GM18858 (cell line): Measurements from ENCODE around the gene MRPL14.

Source experiments
- ATAC-seq: cut with Tn5 transposase; IDR thresholded peaks from one replicate; pipeline ENCODE4 v1.9.1; 2021; ENCODE audit not compliant: unreplicated experiment

MRPL14 gene

GRCh38 chr6:44081753-44082152 lies 45.5 kb downstream of the MRPL14 start:
- no peak for ATAC-seq

DNA sequence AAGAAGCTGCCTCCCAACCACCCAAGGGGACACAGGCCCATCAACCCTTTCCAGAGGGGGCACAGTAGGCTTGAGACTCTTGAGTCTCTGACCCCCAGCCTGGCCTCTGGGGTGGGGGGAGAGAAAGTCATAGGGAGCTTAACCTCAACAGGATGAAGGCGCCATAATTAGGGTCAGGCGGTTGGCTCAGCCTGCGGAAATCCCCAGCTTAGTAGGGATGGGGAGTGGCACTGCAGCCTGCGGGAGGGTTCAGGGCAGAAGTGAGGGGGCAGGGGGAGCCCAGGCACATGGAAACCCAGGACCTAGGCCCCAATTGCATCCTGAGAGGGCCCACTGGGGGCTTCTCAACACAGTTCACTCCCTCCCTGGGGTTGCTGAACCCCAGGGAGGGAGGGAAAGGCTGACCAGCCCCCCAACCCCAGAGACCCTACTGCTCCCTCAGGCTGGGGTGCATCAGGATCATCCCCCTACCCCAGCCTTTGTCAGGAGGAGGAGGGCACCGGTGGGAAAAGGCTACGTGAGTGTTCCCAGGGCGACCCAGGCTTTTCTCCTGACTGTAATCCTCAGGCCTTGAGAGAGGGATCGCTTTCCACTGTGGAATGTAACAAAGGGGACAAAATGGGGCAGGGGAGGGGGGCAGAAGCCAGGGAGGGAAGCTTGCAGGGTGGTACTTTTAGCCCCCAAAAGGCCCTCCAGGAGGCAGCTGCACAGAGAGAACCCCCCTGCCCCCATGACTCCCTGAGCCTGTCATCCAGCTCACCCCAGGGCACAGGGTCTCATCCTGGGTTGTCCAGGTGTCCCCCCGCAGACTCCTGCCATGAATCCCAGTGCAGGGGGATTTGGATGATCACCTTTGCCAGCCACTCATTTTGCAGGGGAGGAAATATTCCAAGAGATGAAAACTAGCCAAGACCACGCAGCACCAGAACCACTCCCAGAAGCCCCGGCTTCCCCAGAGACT lies 46.4 kb downstream of the MRPL14 start:
- no peak for ATAC-seq

- no peak for ATAC-seq
Observed at GRCh38 chr6:44079672-44080071, 47.6 kb downstream of the MRPL14 start.

- no peak for ATAC-seq
Observed at GRCh38 chr6:44078827-44079671, 48.2 kb downstream of the MRPL14 start.

GRCh38 chr6:44078219-44078826 lies 48.9 kb downstream of the MRPL14 start:
- no peak for ATAC-seq

GRCh38 chr6:44077214-44077946 lies 49.9 kb downstream of the MRPL14 start:
- no peak for ATAC-seq

DNA sequence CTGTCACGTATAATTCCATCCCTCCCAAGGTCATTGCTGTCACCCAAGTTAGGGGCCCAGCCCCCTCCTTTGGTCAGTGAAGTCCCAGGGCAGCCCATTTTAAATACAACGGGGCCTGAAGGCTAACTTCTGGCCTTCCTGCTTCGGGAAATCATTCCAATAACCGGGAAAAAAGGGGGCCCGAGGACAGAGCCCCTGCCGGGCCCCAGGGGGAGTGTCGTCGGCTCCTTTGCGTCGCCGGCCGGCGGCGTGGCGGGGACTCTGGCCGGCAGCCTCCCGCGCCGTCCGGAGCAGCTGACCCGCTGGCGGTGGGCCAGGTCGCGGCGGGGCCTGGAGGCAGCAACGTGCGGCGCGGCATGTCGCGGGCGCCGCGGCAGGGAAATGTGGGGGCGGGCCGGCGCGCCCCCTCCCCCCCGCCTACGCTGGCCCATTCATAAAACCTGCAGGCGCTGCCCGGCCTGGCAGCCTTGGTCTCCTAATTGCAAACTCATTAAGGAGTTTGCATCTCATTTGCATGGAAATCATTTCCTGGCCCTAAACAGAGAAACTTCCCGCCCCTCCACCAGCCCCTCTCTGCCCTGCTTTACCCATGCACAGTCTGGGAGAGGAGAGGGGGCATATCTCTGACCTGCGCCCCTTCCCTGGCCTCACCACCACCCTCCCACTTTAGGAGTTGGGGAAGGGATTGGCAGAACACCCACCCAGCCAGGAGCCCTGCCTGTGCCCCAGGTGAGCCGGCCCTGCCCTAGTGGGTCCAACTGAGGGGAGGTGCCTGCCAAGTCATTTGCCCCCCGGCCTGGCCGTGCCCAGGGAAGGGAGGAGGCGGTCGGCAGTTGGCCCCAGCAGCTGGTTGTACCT lies 50.7 kb downstream of the MRPL14 start:
- ATAC-seq, result no peak

DNA sequence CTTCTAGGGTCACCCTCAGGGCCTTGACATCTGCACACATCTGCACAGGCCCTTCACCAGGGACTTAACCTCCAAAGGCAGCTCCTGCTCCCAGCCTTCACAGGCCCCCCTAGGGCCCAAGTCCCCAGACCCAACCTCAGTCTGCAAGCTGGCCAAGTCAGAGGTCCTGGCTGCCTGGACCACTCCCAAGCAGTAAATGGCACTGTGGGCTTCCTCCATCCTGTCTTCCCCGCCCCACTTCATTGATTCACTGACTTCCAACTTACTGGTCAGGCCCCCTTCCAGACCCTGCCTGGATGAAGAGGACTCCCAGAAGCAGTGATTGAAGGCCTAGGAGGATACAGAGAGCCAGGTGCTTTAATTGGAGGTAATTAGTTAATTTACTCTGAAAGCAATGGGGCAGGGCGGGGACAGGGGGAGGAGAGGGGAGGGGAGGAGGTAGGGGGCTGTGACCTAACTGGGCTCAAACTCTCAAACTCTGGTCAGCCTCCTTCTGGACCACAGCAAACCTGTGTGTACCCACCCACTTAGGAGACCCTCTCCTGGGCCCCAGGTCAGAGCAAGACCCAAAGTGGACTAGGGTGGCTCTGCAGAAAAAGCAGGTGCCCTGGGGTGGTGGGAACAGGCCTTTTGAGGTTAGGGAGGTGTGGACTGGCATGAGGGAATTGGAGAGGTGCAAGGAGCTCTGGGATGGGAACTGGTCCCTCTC lies 51.5 kb downstream of the MRPL14 start:
- no peak for ATAC-seq

GRCh38 chr6:44074813-44075646 lies 52.2 kb downstream of the MRPL14 start:
- no peak for ATAC-seq

DNA sequence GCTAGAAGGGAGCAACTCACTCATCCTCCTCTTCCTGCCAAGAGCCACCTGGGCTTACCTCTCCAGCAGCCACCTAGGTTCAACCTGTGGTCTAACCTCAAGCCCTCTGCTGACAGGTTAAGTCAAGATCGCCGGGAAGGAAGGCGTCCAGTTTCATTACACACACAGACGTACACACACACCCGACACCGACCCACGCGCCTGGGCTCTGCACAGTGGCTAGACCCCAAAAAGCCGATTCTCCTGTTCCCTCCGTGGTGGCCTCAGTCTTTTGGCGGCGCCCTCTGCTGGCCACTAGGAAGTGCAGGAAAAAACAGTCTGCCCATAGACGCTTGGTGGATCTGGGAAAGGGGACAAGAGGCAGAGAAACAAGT lies 52.8 kb downstream of the MRPL14 start:
- ATAC-seq, result no peak

DNA sequence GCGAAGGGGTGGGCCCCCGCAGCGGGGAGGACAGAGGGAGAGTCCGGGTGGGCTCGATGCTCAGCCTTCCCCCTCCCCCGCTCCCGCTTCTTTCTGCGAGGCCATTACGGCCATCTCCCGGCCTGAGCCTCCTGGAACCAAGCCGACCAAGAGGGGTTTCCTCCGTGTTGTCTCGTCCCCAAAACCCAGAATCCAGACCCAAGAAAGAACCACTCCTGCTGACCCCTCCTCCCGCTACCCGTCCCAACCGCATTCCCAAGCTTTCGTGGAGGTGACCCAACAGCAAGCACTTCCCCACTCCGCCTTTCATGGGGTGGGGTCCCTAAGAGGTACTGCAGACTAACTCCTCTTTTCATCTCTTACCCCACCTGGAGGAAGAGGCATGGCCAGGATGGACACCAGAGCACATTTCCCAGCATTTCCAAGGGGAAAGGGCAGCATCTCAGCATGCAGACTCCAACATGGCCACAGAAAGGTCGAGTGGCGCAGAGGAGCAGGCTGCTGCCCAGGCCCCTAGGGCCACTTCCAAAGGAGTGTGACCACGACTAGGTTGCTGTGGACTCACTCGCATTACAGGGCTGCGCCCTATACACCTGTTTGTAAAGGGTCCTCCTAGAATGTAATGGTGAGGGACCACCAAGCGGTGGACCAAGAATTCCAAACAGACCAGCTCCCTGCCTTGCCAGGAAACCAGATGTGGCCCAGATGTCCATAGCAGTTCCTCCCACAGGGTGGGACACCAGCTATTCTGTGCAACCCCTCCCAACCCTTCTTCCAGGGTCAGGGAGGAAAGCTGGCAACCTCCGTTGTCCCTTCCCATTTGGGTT lies 53.4 kb downstream of the MRPL14 start:
- peak; percentile 3 for ATAC-seq

DNA sequence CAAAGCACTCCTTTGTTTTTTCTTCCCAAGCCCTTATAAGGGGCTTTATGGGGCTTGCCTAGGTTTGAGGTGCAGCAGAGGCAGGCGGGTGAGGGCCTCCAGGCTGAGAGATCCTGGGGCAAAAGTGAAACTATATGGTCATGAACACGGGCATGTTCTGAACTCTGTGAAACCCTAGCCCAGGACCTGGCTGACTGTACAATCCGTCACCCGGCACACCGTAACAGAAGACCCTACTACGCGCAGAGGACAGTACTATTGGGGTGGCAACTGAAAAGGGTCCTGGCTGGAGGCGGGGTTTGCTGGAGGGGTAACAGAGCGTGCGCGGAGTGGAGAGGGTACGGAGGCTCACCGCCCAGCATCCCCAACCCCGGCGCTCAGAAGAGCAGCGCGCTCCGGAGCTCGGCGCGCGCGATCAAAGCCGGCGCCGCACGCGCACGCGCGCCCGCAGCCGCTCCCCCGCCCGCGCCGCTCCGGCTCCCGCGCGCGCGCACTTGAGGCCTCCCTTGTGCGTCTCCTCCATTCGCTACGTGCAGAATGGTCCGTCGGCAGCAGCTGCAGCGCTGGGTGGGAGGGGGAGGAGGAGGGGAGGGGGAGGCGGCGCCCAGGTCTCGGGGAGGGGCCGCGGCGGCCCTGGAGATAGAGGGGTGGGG lies 54.2 kb downstream of the MRPL14 start:
- ATAC-seq, result peak; percentile 33

- ATAC-seq, result no peak
Observed at GRCh38 chr6:44072452-44072958, 54.7 kb downstream of the MRPL14 start.

- no peak for ATAC-seq
Observed at GRCh38 chr6:44071670-44072451, 55.4 kb downstream of the MRPL14 start.

DNA sequence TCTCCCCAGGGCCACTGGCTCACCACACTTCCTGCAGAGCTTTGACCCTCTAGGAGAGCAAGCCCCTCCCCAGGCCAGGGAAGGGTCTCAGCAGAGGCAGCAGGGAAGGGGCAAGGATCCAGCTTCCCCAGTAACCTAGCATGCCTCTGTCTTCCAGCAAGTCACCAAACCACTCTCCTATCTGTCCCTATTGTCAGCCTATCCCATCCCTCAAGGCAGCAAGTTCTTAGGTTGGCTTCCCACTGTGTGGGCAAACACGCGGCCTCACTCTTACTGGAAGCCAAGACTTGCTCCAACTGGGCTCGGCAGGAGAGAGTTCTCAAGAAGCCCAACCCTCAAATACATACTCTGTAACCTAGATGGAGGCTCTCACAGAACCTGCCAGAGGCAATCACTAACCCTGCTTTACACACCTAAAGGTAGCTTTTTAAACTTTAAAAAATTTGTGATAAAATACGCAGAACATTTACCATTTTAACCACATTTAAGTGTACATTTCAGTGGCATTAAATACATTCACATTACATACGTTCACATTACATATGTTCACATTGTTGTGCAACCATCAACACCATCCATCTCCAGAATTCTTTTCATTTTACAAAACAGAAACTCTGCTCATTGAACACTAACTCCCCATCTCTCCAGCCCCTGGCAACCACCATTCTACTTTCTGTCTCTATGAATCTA lies 58.5 kb downstream of the MRPL14 start:
- no peak for ATAC-seq
